Hematopoietic multipotent progenitor cell treated with erythropoietin and hydrocortisone succinate and interleukin-3 and kit ligand, for 8 days (in vitro differentiated cells): Measurements from ENCODE around the gene ERMARD.
A peak's percentile ranks its signal among the peaks of the same experiment; 100 is the strongest.

ENCODE experiments used
- DNase-seq: peaks from one replicate; pipeline ENCODE4 v3.0.0-alpha.2; 2015

ERMARD gene

DNA sequence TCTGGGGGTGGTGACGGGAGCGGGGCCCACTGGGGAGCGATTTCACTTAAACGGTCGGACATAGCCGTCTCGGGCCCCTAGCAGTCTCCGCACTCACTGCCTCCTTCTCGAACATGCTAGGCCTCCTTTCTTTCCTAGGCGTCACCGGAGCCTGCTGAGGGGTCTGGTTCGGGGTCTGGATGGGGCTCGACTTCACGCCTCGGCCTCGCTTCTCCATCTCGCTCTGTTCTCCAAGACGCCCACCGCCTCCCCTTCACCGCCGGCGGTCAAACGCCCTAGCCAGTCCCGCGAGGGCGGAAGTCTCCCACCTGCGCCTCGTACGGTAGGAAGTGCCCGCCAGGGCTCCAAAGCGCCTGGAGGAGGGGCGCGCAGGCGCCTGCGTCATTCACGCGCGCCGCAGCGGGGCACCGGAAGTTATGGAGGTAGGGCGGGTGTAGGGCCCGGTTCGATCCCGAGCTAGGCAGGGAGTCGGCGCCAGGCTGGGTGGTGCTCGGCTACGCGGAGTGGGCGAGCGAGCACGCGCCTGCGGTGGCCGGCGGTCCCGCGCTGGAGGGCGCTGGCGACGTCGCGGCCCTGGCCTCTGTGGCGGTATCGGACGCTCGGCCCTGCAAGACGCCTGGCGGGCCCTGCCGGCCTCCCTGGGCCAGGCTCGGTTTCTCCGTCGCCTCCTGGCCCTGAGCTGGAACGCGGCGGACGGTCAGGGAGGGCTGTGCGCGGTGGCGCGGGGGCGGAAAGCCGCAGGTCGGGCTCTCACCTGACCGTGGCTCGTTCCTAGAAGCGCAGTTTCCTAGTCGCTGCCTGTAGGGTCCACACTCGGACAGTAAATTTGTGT, at the start of gene ERMARD, which contains the start of gene DYNLT2:
TSS of gene ERMARD (plus strand) at position 381 of the 832 bp plus-strand sequence. CDS start at position 417, 36 bp downstream.
TSS of gene DYNLT2 (minus strand) at position 331 of the 832 bp plus-strand sequence. CDS start at position 217, 114 bp downstream.
- peak; percentile 94 for DNase-seq

GRCh38 chr6:169701954-169702839, 49.2 kb upstream of the ERMARD start, which contains the start of the genes C6orf120 and WDR27:
TSS of gene C6orf120 (plus strand) at chr6:169702126. CDS start at chr6:169702460, 334 bp downstream.
TSS of gene WDR27 (minus strand) at chr6:169702029. CDS start at chr6:169689005, 13,024 bp downstream.
- peak; percentile 97 for DNase-seq

DNA sequence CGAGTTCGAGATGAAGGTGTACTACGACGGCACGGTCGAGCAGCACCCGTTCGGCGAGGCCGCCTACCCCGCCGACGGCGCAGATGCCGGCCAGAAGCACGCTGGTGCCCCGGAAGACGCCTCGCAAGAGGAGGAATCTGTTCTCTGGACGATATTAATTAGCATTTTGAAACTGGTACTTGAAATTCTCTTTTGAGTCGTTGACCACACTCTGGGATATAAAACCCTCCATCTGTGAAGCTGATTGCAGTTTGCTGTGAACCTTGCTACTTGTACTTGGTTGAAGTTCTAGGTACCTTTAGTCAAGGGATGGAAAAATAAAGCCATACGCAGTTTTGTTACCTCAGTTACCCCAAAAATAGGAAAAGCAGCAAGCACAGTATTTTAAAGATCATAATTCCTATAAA, 48.6 kb upstream of the ERMARD start:
- no peak for DNase-seq

DNA sequence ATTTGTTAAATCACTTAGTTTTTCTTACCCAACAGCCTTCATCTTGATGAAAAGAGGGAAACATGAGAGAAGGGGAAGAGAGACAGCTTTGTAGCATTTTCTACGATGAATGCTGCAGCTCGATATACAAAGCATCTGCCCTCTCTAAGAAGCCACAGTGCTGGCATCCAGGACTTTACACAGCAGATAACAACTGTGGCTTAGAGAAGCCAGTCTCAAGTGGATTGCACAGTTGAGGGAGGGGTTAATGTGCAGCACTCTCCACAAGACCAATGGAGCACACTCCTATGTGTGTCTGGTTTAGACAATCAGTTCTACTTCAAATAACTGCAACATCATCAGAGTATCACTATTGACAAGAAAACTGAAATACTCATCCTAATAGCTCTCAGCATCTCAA, 43.6 kb upstream of the ERMARD start:
- peak; percentile 74 for DNase-seq

DNA sequence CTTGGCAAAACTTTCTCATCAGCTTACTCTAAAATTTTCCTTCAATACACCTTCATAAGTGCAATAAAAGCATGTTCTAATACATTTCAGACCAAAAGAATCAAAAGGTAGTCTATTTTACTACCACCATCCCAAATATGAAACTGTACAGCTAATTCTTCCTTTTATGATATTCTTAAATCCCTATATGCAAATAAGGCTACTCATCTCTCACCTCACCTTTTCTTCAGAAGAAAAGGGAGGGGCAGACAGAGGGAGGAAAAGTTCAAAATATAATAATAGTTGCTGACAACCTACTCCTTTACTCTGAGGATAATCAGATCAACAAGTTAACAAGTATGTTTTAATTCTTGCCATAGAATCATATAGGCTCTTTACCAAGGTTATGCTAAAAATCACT, 42.1 kb upstream of the ERMARD start:
- DNase-seq = no peak

GRCh38 chr6:169710009-169710408, 41.4 kb upstream of the ERMARD start:
- DNase-seq = no peak

DNA sequence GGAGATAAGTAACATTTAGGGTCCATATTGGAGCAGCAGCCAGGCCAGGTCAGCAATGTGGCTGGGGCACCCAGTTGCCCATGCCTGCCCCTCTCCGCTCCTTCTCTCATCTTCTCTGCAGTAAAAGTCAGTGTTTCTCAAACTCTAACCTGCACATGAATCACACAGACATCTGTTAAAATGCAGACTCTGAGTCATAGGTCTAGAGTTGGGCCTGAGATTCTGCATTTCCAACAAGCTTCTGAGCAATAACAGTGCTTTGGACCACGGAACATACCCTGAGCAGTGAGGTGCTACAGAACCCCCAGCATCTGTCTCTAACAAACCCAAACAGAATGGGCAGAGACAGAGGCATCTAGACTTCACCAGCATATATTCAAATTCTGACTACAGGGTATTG, 37.2 kb upstream of the ERMARD start:
- no peak for DNase-seq

DNA sequence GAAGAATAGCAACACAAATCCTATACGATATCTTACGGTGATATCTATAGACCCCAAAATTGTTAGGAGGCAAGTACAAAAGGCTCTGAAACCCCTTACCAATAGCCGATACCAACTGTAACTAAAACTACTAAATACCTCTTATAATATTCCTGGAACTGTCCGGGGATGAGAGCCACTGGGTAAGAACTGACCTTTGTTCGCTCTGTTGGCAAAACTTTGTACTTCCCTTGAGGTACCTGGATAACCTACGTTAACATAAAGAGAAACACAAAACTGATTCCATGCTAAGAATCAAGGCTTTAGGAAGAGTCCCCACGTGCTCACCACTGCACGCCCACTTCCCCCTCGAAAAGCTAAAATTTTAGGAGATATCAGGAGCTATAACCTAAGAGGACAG, 36.8 kb upstream of the ERMARD start:
- DNase-seq = no peak

DNA sequence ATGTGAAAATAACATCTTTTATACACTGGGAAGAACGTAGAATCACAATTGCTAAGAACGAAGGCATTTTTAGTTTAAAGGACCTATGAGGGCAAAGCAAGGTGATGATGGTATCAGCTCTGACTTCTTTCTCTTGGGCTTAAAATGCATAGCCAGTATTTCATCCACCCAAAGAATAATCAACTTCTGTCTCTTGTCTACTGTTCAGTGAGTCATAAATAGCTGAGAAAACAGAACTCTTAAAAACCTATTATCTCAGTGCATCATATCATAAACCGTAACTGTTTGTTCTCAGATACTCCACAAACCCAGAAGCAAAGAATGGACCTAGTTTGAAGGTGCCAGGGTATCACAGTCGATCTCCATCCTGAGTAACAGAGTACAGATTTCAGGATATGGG, 32.3 kb upstream of the ERMARD start:
- no peak for DNase-seq

DNA sequence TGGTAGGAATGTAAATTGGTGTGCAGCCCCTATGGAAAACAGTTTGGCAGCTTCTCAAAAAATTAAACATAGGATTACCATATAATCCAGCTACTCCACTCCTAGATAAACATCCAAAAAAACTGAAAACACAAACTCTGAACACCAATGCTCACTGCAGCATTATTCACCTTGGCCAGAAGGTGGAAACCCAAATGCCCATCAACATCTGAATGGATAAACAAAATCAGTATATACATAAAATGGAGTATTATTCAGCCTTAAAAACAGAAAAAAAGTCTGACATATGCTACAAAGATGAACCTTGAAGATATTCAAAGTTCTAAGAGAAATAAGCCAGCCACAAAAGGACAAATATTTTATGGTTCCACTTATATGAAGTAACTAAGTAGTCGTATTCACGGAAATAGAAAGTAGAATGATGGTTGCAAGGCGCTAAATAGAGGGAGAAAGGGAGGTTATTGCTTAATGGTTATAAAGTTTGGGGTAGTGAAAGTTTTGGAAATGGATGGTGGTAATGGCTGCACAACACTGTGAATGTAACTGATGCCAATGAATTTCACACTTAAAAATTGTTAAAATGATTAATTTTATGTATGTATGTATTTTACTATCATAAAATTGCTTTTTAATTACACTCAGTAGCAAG, 31.1 kb upstream of the ERMARD start:
- peak; percentile 32 for DNase-seq

DNA sequence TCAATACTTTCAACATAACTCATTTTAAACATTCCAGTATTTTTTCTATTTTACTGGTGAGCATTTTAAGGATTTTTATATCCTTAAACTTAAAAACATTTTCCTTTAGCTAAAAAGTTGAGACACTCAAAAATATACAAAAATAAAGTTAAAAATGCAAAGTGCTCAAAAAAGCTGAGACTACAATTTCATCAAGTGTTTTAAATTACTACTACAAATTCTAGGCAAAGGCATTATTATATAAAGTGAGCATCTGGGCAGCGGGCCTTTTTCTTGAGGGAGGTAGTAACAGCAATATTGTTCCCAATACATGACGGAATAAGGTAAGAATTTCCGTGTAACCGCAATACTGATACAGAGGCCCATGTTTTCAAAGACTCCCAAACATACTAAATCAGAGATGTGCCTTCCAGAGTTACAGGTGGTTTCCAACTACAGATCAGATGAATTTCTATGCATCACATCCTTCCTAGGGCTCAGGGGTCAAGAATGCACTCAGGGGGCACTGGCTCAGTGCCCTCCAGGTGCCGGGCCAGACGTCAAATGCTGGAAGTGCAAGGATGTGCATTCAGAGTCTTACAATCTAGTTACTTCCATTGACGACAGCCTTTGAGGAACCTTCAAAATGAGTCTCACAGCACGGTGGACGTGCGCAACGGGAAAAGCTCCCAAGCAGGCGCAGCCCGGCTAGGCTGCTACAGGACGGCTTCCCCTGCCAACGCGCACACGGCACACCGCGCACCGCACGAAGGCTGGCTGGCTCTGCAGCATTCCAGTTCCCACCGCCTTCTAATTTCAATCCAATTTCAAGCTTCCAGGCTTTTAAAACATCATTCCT, 28.8 kb upstream of the ERMARD start:
- peak; percentile 38 for DNase-seq

- peak; percentile 79 for DNase-seq
Observed at GRCh38 chr6:169723200-169723909, 28.1 kb upstream of the ERMARD start.

DNA sequence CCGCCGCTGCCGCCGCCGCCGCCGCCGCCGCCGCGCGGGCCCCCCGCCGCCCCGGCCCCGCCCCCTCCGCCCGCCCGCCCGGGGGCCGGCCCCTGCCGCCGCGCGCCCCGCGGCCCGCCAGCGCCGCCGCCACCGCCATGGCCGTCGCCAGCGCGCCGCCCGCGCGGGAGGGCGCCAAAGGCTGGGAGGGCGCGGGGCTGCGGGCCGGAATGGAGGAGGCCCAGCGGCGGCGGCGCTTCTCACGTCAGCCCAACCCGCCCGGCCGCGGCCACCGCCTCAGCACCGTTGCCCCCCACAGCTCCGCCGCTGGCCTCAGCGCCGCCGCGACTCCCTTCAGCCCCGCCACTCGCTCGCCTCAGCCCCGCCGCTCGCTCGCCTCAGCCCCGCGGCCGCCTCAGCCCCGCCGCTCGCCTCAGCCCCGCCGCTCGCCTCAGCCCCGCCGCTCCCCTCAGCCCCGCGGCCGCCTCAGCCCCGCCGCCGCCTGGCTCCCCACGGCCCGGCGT, 27.4 kb upstream of the ERMARD start:
- no peak for DNase-seq

DNA sequence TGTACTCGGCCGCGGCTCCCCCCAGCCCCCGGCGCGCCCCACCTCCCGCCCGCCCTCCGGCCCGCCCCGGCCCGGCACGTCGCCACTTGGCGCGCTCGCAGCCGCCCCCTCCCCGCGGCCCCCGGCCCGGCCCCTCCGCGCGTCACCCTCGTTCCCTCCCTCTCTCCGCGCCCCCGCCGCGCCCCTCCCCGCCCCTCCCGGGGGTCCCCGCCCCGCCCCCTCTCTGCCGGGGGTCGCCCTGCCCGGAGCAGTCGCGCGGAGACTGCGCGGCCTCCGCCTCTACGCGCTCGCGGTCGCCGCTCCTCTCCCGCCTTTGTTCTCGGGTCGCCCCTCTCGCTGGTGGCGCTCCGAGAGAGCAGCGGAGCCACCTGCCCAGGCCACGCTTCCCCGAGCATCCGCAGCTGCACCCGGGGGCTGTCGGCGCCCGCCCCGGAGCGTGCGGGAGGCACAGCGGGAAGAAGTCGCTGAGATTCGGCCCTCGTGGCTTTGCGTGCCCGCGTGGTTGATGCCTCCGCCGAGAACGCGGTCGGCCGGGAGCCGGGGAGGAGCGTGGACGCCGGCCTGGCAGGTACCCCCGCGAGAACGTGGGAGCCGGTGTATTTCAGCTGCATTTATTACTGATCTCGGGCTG, 26.8 kb upstream of the ERMARD start, which contains the start of gene PHF10:
TSS of gene PHF10 (minus strand) at position 7 of the 631 bp plus-strand sequence. CDS start 569 bp downstream, outside the sequence.
- DNase-seq = peak; percentile 40

DNA sequence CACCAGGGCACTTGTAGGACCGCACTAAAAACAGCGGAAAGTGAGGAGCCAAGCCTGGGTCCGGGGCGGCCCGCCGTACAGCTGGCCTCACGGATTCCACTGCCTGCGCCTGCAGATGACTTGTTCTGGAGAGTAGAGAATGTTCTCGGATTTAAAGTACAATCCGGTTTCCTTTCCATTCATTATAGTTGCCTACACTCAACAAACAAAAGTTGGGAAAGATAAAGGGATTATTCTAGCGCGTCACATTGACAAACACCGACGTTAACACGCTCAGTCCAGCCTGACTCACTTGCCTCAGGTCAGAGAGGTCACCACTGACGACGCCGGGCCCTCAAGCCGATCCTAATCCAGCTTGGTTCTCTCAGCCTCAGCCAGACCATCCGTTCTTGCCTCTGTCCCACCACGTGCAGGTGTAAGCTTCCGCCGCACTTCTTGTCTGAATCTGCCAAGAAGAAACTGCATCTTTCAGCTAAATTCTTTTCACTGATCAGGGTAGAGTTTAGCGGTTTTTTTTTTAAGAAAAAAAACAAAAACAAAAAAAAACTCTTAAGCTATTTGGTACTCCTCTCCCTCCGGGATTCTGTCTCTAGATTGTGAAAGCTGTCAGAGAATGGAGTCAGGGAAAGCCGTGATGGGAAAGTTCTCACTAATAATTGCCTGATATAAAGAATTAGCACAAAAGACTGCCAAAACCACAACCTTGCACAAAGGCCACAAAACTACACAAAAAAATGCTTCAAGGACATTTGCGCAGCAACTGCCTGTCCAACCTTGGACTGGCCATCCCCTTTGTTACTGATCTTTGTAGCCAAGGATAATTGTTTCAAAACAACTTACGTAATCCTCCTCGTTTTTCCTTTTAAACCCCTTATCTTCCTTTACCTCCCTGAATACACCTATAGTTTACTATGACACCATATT, 26.0 kb upstream of the ERMARD start:
- peak; percentile 44 for DNase-seq

GRCh38 chr6:169726049-169726400, 25.4 kb upstream of the ERMARD start:
- no peak for DNase-seq

DNA sequence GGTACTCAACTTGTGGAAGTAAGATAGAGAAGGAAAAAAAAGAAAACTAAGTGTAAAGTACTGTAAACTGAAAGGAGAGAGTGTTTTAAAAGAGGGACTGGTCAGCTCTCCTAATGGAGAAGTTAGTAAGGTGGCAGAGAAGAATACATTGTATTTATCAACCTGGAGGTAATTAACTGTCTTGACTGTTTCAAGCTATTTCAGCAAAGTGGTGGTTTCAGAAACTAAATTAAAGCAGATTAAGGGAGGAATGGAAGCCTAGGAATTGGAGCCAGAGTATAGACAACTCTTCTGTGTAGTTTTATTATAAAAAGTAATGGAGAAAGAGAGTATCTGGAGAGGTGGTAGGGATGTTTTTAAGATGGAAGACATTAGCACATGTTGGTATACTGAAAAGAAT, 24.5 kb upstream of the ERMARD start:
- DNase-seq = no peak

- DNase-seq = no peak
Observed at GRCh38 chr6:169729961-169730360, 21.5 kb upstream of the ERMARD start.
